GM23248 (cell line): Measurements from ENCODE around the gene ST6GAL1. TPM values are rescaled to one million over a fixed set of nuclear protein-coding genes. Genes with fewer than 3 reads are reported as not detected.

Experiments
- DNase-seq: peaks from one replicate; pipeline ENCODE4 v3.0.0-alpha.2; 2015
- H2AFZ ChIP-seq: fragments of 200-600 bp; sonication (generic); 2 replicates; pipeline ENCODE4 v1.6.1; 2016; ENCODE audit warnings: antibody characterized with exemption
- H3F3A ChIP-seq: fragments of 200-600 bp; sonication (generic); 2 replicates; pipeline ENCODE4 v1.6.1; 2016; ENCODE audit warnings: mild to moderate bottlenecking, antibody characterized with exemption, mixed run types; ENCODE audit not compliant: insufficient read depth
- H3K27ac ChIP-seq: fragments of 200-600 bp; sonication (generic); 2 replicates; pipeline ENCODE4 v1.5.1; 2016; ENCODE audit warnings: mild to moderate bottlenecking
- H3K27me3 ChIP-seq: fragments of 200-600 bp; sonication (generic); replicated peaks from 2 replicates; pipeline ENCODE4 v1.6.1; 2016; ENCODE audit warnings: mild to moderate bottlenecking; ENCODE audit not compliant: insufficient read depth
- H3K36me3 ChIP-seq: fragments of 200-600 bp; sonication (generic); 2 replicates; pipeline ENCODE4 v1.6.1; 2016; ENCODE audit warnings: low read depth, mild to moderate bottlenecking
- H3K4me1 ChIP-seq: fragments of 200-600 bp; sonication (generic); 2 replicates; pipeline ENCODE4 v1.6.1; 2016; ENCODE audit warnings: mild to moderate bottlenecking; ENCODE audit not compliant: insufficient read depth
- H3K4me2 ChIP-seq: fragments of 200-600 bp; sonication (generic); one replicate; pipeline ENCODE4 v1.6.1; 2016; ENCODE audit warnings: mild to moderate bottlenecking; ENCODE audit not compliant: unreplicated experiment
- H3K4me3 ChIP-seq: fragments of 200-600 bp; sonication (generic); 2 replicates; pipeline ENCODE4 v1.5.1; 2016; ENCODE audit warnings: mild to moderate bottlenecking
- H3K79me2 ChIP-seq: fragments of 200-600 bp; sonication (generic); 2 replicates; pipeline ENCODE4 v1.6.1; 2016; ENCODE audit warnings: mild to moderate bottlenecking; ENCODE audit not compliant: insufficient read depth
- H3K9ac ChIP-seq: fragments of 200-600 bp; sonication (generic); 2 replicates; pipeline ENCODE4 v1.6.1; 2016; ENCODE audit warnings: mild to moderate bottlenecking
- H3K9me2 ChIP-seq: fragments of 200-600 bp; sonication (generic); 2 replicates; pipeline ENCODE4 v1.6.1; 2016; ENCODE audit warnings: mixed run types, mild to moderate bottlenecking, moderate library complexity; ENCODE audit not compliant: insufficient read depth
- H3K9me3 ChIP-seq: fragments of 200-600 bp; sonication (generic); one replicate; pipeline ENCODE4 v1.6.1; 2017; ENCODE audit warnings: low read depth
- H4K20me1 ChIP-seq: fragments of 200-600 bp; sonication (generic); 2 replicates; pipeline ENCODE4 v1.6.0; 2016; ENCODE audit not compliant: insufficient read depth
- EZH2 ChIP-seq: fragments of 200-600 bp; sonication (generic); IDR thresholded peaks from 2 replicates; pipeline ENCODE4 v1.6.1; 2018; ENCODE audit warnings: antibody characterized with exemption, mild to moderate bottlenecking; ENCODE audit not compliant: insufficient read depth, poor library complexity, severe bottlenecking
- EZH2phosphoT487 ChIP-seq: fragments of 200-600 bp; sonication (generic); IDR thresholded peaks from 2 replicates; pipeline ENCODE4 v1.6.1; 2018; ENCODE audit warnings: antibody characterized with exemption, moderate library complexity, mild to moderate bottlenecking, low read depth; ENCODE audit not compliant: insufficient read depth
- WGBS, 2 experiments: methylation state at CpG; one replicate each; pipeline ENCODE4 v1.1.6; 2015 to 2017; ENCODE audit warnings: low lambda C conversion rate in 2 of 2, low coverage in 1 of 2; ENCODE audit errors: missing lambda C conversion rate in 2 of 2; 5-methylcytosine and 5-hydroxymethylcytosine counted together
- in situ Hi-C: fragments of 300-500 bp; cut with MboI; formaldehyde crosslinking; loops from 2 replicates; pipeline ENCODE4 v1.15.0; 2020
- polyA plus RNA-seq: library from polyadenylated mRNA; unstranded; fragments of >200 nt; fragmentation: Nextera tagmentation; extraction: Ambion mirVana; gene quantifications from 2 replicates; pipeline ENCODE4 v1.2.1, GENCODE V29; 2016
- total RNA-seq: library from RNA; depleted of rRNA; stranded (reverse); fragments of >200 nt; shearing (Covaris generic); gene quantifications from 2 replicates; pipeline ENCODE4 v1.2.3, GENCODE V29; 2014

ST6GAL1 gene
- total and polyA plus RNA-seq, 2 experiments from 2014 or later: 0.20 TPM; not detected in 1

DNA sequence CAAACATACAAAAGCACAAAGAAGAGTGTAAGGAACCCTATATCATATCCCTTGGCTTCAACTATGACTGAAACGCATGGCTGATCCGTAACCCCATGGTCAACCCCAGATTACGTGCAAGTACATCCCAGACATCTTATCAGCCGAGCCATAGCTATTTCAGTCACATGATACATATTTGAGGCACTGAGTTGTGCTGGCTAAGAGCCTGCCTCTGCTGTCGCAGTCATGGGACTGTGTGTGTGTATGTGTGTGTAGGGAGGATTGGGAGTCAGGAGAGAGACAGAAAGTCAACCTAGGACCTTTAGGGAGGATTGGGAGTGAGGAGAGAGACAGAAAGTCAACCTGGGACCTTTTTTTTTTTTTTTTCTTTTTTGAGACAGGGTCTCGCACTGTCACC, 8.4 kb downstream of the ST6GAL1 start:
- no peak overlapping the region for H2AFZ ChIP-seq
- H3K4me3 ChIP-seq: no peak overlapping the region
- no peaks in the 10 kb centered on the region for H3K9me2 ChIP-seq
- DNase-seq: no peak
- in situ Hi-C loops: no loop called here
- no peaks in the 10 kb centered on the region for H3K4me1 ChIP-seq
- no peak overlapping the region for H3K27ac ChIP-seq
- H3K79me2 ChIP-seq: no peaks in the 10 kb centered on the region
- no peaks in the 10 kb centered on the region for H3K9me3 ChIP-seq
- no peaks in the 10 kb centered on the region for H3K36me3 ChIP-seq
- peaks cover 15% of the 10 kb centered on the region for H3K27me3 ChIP-seq
- TF ChIP-seq EZH2phosphoT487 (no peak), EZH2 (no peak)
- WGBS, 2 experiments: 50 to 55% methylated on average over 6 of the region's 6 CpGs
- no peaks in the 10 kb centered on the region for H4K20me1 ChIP-seq
- no peak overlapping the region for H3K9ac ChIP-seq
- H3K4me2 ChIP-seq: no peak overlapping the region
- no peaks in the 10 kb centered on the region for H3F3A ChIP-seq

DNA sequence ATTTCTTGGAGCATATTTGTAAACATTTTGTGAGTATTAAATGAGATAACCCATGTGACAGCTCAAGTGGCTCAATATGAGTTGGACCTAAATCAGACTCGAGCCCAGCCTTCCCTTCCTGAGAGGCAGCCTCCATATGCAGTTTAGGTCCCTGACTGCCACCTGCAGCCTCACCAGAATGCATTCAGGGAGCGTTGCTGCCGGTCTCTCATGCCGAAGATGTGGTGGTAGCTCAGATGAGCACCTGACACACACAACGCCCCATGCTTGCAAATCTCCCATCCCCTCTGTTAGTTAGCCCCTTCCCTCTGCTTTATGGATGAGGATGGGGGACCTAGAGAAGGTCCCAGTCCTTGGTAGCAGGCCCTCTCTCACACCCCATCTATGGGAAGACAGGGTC, 9.2 kb downstream of the ST6GAL1 start:
- H3K27me3 ChIP-seq: peaks cover 11% of the 10 kb centered on the region
- 53 to 62% methylated on average over 5 of the region's 5 CpGs for WGBS, 2 experiments
- no peaks in the 10 kb centered on the region for H3K9me2 ChIP-seq
- no peaks in the 10 kb centered on the region for H3K36me3 ChIP-seq
- in situ Hi-C loops: no loop called here
- H3K4me2 ChIP-seq: no peak overlapping the region
- no peak for DNase-seq
- no peaks in the 10 kb centered on the region for H3K4me1 ChIP-seq
- no peaks in the 10 kb centered on the region for H3K9me3 ChIP-seq
- no peak overlapping the region for H3K27ac ChIP-seq
- TF ChIP-seq EZH2 (no peak), EZH2phosphoT487 (no peak)
- no peaks in the 10 kb centered on the region for H3F3A ChIP-seq
- no peak overlapping the region for H2AFZ ChIP-seq
- no peaks in the 10 kb centered on the region for H4K20me1 ChIP-seq
- no peak overlapping the region for H3K4me3 ChIP-seq
- no peaks in the 10 kb centered on the region for H3K79me2 ChIP-seq
- H3K9ac ChIP-seq: no peak overlapping the region

DNA sequence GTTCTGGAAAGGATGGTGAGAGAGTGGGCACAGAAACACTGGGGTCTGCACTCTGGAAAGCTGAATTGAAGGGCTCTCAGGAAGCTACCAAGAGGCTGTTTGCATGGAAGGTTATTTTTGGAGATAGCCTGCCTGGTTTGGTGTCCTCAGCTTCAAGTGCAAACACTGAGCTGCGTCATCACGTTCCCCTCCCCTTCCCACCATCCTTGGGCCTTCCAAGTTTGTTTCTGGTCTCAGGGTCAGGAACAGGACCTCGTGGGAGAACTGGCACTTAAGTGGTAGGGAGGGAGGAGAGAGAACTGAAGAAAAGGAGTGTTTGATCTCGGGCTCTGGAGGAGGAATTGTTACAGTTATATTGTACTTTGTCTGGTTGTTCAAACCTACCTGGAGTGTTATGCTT, 10.6 kb downstream of the ST6GAL1 start:
- Histone ChIP-seq H3K79me2 (no peaks in the 10 kb centered on the region), H3K36me3 (no peaks in the 10 kb centered on the region), H3K27ac (no peak overlapping the region), H3K9me2 (no peaks in the 10 kb centered on the region), H3K4me1 (no peaks in the 10 kb centered on the region), H3K4me3 (no peak overlapping the region), H3F3A (no peaks in the 10 kb centered on the region), H4K20me1 (no peaks in the 10 kb centered on the region), H2AFZ (no peak overlapping the region), H3K4me2 (no peak overlapping the region), H3K9me3 (no peaks in the 10 kb centered on the region), H3K27me3 (peaks cover 11% of the 10 kb centered on the region), H3K9ac (no peak overlapping the region)
- in situ Hi-C loops: no loop called here
- 13 to 16% methylated on average over 4 of the region's 4 CpGs for WGBS, 2 experiments
- no peak for TF ChIP-seq EZH2phosphoT487
- no peak for TF ChIP-seq EZH2
- DNase-seq: no peak

DNA sequence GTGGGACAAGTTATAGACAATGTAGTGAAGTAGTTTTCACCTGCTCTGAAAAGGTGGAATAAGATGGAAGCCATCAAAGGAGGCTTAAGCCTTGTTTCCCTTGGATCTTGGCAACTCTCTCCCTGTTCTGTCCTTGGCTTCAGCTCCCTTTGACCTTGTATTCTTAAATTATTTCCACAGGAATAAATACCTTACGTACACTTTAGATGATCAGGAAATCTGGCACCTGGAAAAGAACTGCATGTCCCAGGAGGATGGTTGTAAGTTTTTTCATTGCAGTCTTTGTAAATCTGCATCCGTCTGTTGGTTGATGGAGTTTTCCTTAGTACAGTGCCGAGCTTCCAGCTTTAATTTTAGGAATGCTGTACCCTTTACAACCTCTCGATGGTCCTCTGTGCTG, 11.8 kb downstream of the ST6GAL1 start:
- no peak for TF ChIP-seq EZH2
- TF ChIP-seq EZH2phosphoT487: no peak
- no peaks in the 10 kb centered on the region for H3K4me1 ChIP-seq
- H3K79me2 ChIP-seq: no peaks in the 10 kb centered on the region
- in situ Hi-C loops: no loop called here
- H3K4me3 ChIP-seq: no peak overlapping the region
- no peaks in the 10 kb centered on the region for H3K9me3 ChIP-seq
- no peak for DNase-seq
- H3F3A ChIP-seq: no peaks in the 10 kb centered on the region
- peaks cover 11% of the 10 kb centered on the region for H3K27me3 ChIP-seq
- H3K27ac ChIP-seq: no peak overlapping the region
- H2AFZ ChIP-seq: no peak overlapping the region
- no peaks in the 10 kb centered on the region for H3K36me3 ChIP-seq
- no peaks in the 10 kb centered on the region for H4K20me1 ChIP-seq
- no peaks in the 10 kb centered on the region for H3K9me2 ChIP-seq
- H3K4me2 ChIP-seq: no peak overlapping the region
- no peak overlapping the region for H3K9ac ChIP-seq
- 30 to 44% methylated on average over 4 of the region's 4 CpGs for WGBS, 2 experiments

DNA sequence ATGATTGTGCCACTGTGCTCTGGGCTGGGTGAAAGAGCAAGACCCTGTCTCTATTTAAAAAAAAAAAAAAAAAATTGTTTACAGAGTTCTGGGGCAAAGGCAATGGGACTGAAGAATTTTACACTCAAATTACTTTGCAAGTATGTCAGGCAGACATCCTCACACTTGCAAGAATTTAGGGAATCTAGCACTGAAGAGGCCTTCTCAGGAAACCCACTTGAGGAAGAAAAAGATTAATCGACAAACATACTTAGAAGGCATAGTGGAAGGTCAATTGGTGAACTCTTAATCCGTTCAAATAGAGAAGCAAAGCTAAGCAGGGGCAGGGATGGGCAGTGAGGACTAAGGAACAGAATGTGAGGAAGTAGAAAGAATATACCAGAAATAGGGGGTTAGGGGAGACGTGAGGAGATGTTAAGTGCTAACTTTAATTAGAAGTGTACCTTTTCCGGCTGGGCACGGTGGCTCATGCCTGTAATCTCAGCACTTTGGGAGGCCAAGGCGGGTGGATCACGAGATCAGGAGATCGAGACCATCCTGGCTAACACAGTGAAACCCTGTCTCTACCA, 15.0 kb downstream of the ST6GAL1 start:
- WGBS, 2 experiments: 58 to 59% methylated on average over 8 of the region's 8 CpGs

More for the DNA sequence above, 15.0 kb downstream of the ST6GAL1 start:
- in situ Hi-C loops: no loop called here
- Histone ChIP-seq H3K4me2 (no peak overlapping the region), H3K4me1 (no peaks in the 10 kb centered on the region), H3K27me3 (peaks cover 11% of the 10 kb centered on the region), H3F3A (no peaks in the 10 kb centered on the region), H3K36me3 (no peaks in the 10 kb centered on the region), H3K4me3 (no peak overlapping the region), H3K9me2 (no peaks in the 10 kb centered on the region), H4K20me1 (no peaks in the 10 kb centered on the region), H2AFZ (no peak overlapping the region), H3K9me3 (no peaks in the 10 kb centered on the region), H3K79me2 (no peaks in the 10 kb centered on the region), H3K9ac (no peak overlapping the region), H3K27ac (no peak overlapping the region)
- DNase-seq: no peak
- TF ChIP-seq EZH2: no peak
- no peak for TF ChIP-seq EZH2phosphoT487
